Right atrium auricular region (tissue), 2 donors: ENCODE measurements around the gene WDR35. TPM values are rescaled to one million over a fixed set of nuclear protein-coding genes. Genes with fewer than 3 reads are reported as not detected.

Source experiments
- DNase-seq: peaks from one replicate; pipeline ENCODE4 v3.0.0-alpha.2; 2019; ENCODE audit warnings: low spot score
- H3K27ac ChIP-seq, 2 donors: fragments of 200-600 bp; sonication (generic); 1 replicate in 1 of 2; 2 replicates in 1 of 2; pipeline ENCODE4 v1.5.1; 2016 to 2019
- H3K27me3 ChIP-seq, 2 donors: fragments of 200-600 bp; sonication (generic); one replicate each; pipeline versions ENCODE4 v1.5.1 to v1.6.0; 2017 to 2019
- H3K36me3 ChIP-seq: fragments of 200-600 bp; sonication (generic); one replicate; pipeline ENCODE4 v1.5.1; 2016
- H3K4me1 ChIP-seq, 2 donors: fragments of 200-600 bp; sonication (generic); one replicate each; pipeline versions ENCODE4 v1.5.1 to v1.6.0; 2017 to 2019
- H3K4me3 ChIP-seq, 2 donors: fragments of 200-600 bp; sonication (generic); 1 replicate in 1 of 2; 2 replicates in 1 of 2; pipeline ENCODE4 v1.5.1; 2017 to 2019; ENCODE audit warnings: mild to moderate bottlenecking in 1 of 2, moderate library complexity in 1 of 2
- H3K9me3 ChIP-seq, 2 donors: fragments of 200-600 bp; sonication (generic); one replicate each; pipeline ENCODE4 v1.5.1; 2019
- CTCF ChIP-seq, 2 donors: fragments of 200-600 bp; sonication (generic); IDR thresholded peaks; one replicate each; pipeline ENCODE4 v1.5.1; 2019; ENCODE audit warnings: antibody characterized with exemption in 2 of 2
- total RNA-seq, 2 donors: library from RNA; depleted of rRNA; stranded (reverse); fragments of >200 nt; gene quantifications; one replicate each; pipeline ENCODE4 v1.1.0, GENCODE V29; 2016

The WDR35 gene
- total RNA-seq = 1 to 10 TPM; 4.1 to 5.0 TPM

- Histone ChIP-seq H3K4me1 (peaks cover 0 to 15% of the 10 kb centered on the region in 2 donors), H3K9me3 (no peaks in the 10 kb centered on the region), H3K27me3 (no peaks in the 10 kb centered on the region), H3K36me3 (no peaks in the 10 kb centered on the region), H3K27ac (peak within 1 kb of the TSS; percentile 47 to 49), H3K4me3 (peak within 1 kb of the TSS; percentile 69 to 71)
- DNase-seq = peak; percentile 82
- TF ChIP-seq CTCF (IDR thresholded peaks at IDR 0.05) = no peak
Observed at GRCh38 chr2:19989667-19990415, at the start of gene WDR35. TSS of gene WDR35 (minus strand) at chr2:19990105. CDS start at chr2:19990015, 90 bp downstream.

- Histone ChIP-seq H3K27ac (no peak overlapping the region), H3K9me3 (no peaks in the 10 kb centered on the region), H3K4me3 (no peak overlapping the region), H3K36me3 (peaks cover 71% of the 10 kb centered on the region), H3K27me3 (no peaks in the 10 kb centered on the region), H3K4me1 (peaks cover 0 to 22% of the 10 kb centered on the region in 2 donors)
- no peak for DNase-seq
- TF ChIP-seq CTCF (IDR thresholded peaks at IDR 0.05) = no peak
Observed at GRCh38 chr2:20037660-20038059, 47.8 kb upstream of the WDR35 start.

GRCh38 chr2:20035955-20036666 is 46.2 kb upstream of the WDR35 start:
- Histone ChIP-seq H3K36me3 (peaks cover 85% of the 10 kb centered on the region), H3K4me1 (peaks cover 0 to 18% of the 10 kb centered on the region in 2 donors), H3K27ac (no peak overlapping the region), H3K27me3 (no peaks in the 10 kb centered on the region), H3K4me3 (no peak overlapping the region), H3K9me3 (no peaks in the 10 kb centered on the region)
- no peak for TF ChIP-seq CTCF (IDR thresholded peaks at IDR 0.05)
- DNase-seq = no peak

- Histone ChIP-seq H3K9me3 (peaks cover 0 to 4% of the 10 kb centered on the region in 2 donors), H3K27me3 (no peaks in the 10 kb centered on the region), H3K4me3 (no peak overlapping the region), H3K27ac (peak overlapping the region in 1 of 2 donors; percentile 11), H3K36me3 (peaks cover 86% of the 10 kb centered on the region), H3K4me1 (peaks cover 0 to 14% of the 10 kb centered on the region in 2 donors)
- TF ChIP-seq CTCF (IDR thresholded peaks at IDR 0.05) = no peak
- no peak for DNase-seq
Observed at GRCh38 chr2:20034821-20035220, 44.9 kb upstream of the WDR35 start.

- no peak overlapping the region for H3K4me3 ChIP-seq
- H3K4me1 ChIP-seq = peaks cover 0 to 14% of the 10 kb centered on the region in 2 donors
- H3K27me3 ChIP-seq = no peaks in the 10 kb centered on the region
- peaks cover 84% of the 10 kb centered on the region for H3K36me3 ChIP-seq
- DNase-seq = no peak
- TF ChIP-seq CTCF (IDR thresholded peaks at IDR 0.05) = no peak
- peak overlapping the region in 1 of 2 donors; percentile 11 for H3K27ac ChIP-seq
- peaks cover 0 to 7% of the 10 kb centered on the region in 2 donors for H3K9me3 ChIP-seq
Observed at GRCh38 chr2:20034218-20034617, 44.3 kb upstream of the WDR35 start.
